ENCODE data around the gene VTI1A. TPM values are rescaled to one million over a fixed set of nuclear protein-coding genes. Genes with fewer than 3 reads are reported as not detected.
A peak's percentile ranks its signal among the peaks of the same experiment; 100 is the strongest.

VTI1A gene
- total and polyA plus RNA-seq, 8 donors: 7.3 to 20.2 (median 11.6) TPM

- WGBS, 2 donors: 62 to 67% methylated on average over 4 of the region's 4 CpGs
- Histone ChIP-seq H3K27me3 (no peaks in the 10 kb centered on the region), H3K36me3 (no peaks in the 10 kb centered on the region), H3K4me1 (no peaks in the 10 kb centered on the region), H3K4me3 (no peak overlapping the region), H3K9me3 (no peaks in the 10 kb centered on the region), H3K27ac (no peak overlapping the region)
- no peak for FAIRE-seq
- no peak for DNase-seq
- intact Hi-C loops (cut with DNase I): no loop called here
- no peak for TF ChIP-seq CTCF (IDR thresholded peaks at IDR 0.05)
- no peak for ATAC-seq
These were observed 404.2 kb downstream of the VTI1A start for GRCh38 chr10:112851181-112851580.

GRCh38 chr10:112851588-112852211, 404.7 kb downstream of the VTI1A start:
- Histone ChIP-seq H3K36me3 (no peaks in the 10 kb centered on the region), H3K4me3 (no peak overlapping the region), H3K27me3 (no peaks in the 10 kb centered on the region), H3K9me3 (no peaks in the 10 kb centered on the region), H3K4me1 (no peaks in the 10 kb centered on the region), H3K27ac (no peak overlapping the region)
- intact Hi-C loops (cut with DNase I): no loop called here
- FAIRE-seq (no peak), ATAC-seq (peak in 2 of 4 donors; percentile 26 to 35), DNase-seq (no peak)
- no peak for TF ChIP-seq CTCF (IDR thresholded peaks at IDR 0.05)
- 52 to 58% methylated on average over 3 of the region's 3 CpGs for WGBS, 2 donors

GRCh38 chr10:112852306-112852705, 405.3 kb downstream of the VTI1A start:
- no peaks in the 10 kb centered on the region for H3K36me3 ChIP-seq
- DNase-seq (peak in 1 of 6 donors; percentile 36), ATAC-seq (peak in 2 of 4 donors; percentile 67 to 75), FAIRE-seq (no peak)
- H3K4me3 ChIP-seq: no peak overlapping the region
- H3K9me3 ChIP-seq: no peaks in the 10 kb centered on the region
- TF ChIP-seq CTCF (IDR thresholded peaks at IDR 0.05): no peak
- H3K27me3 ChIP-seq: no peaks in the 10 kb centered on the region
- 86% methylated on average over 4 of the region's 4 CpGs for WGBS, 2 donors
- no peak overlapping the region for H3K27ac ChIP-seq
- intact Hi-C loops (cut with DNase I): no loop called here
- H3K4me1 ChIP-seq: no peaks in the 10 kb centered on the region

- no peaks in the 10 kb centered on the region for H3K9me3 ChIP-seq
- intact Hi-C loops (cut with DNase I): no loop called here
- 92 to 96% methylated on average over 4 of the region's 4 CpGs for WGBS, 2 donors
- no peak overlapping the region for H3K27ac ChIP-seq
- H3K27me3 ChIP-seq: no peaks in the 10 kb centered on the region
- DNase-seq: no peak
- H3K36me3 ChIP-seq: no peaks in the 10 kb centered on the region
- H3K4me3 ChIP-seq: no peak overlapping the region
- no peak for TF ChIP-seq CTCF (IDR thresholded peaks at IDR 0.05)
- no peak for ATAC-seq
- no peak for FAIRE-seq
- H3K4me1 ChIP-seq: no peaks in the 10 kb centered on the region
These were observed 408.1 kb downstream of the VTI1A start for GRCh38 chr10:112855134-112855533.

GRCh38 chr10:112857493-112857892, 410.5 kb downstream of the VTI1A start:
- ATAC-seq: no peak
- H3K9me3 ChIP-seq: no peaks in the 10 kb centered on the region
- DNase-seq: no peak
- no peaks in the 10 kb centered on the region for H3K4me1 ChIP-seq
- WGBS, 2 donors: 94 to 95% methylated on average over 5 of the region's 5 CpGs
- H3K36me3 ChIP-seq: no peaks in the 10 kb centered on the region
- intact Hi-C loops (cut with DNase I): no loop called here
- H3K27ac ChIP-seq: no peak overlapping the region
- H3K4me3 ChIP-seq: no peak overlapping the region
- TF ChIP-seq CTCF (IDR thresholded peaks at IDR 0.05): no peak
- no peaks in the 10 kb centered on the region for H3K27me3 ChIP-seq
- no peak for FAIRE-seq

Measured in pancreas (tissue), 10 donors.